HEK293T (cell line): Measurements from ENCODE around the gene TM4SF4.

Source experiments
- BHLHE40 ChIP-seq: fragments of 450-650 bp; IDR thresholded peaks from 2 replicates; pipeline ENCODE4 v1.6.1; 2016; ENCODE audit warnings: mild to moderate bottlenecking, moderate library complexity, borderline replicate concordance
- ELF4 ChIP-seq: fragments of 450-650 bp; IDR thresholded peaks from 2 replicates; pipeline ENCODE4 v1.6.1; 2017; ENCODE audit warnings: antibody characterized with exemption
- FOXK2 ChIP-seq: fragments of 450-650 bp; IDR thresholded peaks from 2 replicates; pipeline ENCODE4 v1.6.1; 2016; ENCODE audit warnings: mild to moderate bottlenecking
- LEF1 ChIP-seq: fragments of 450-650 bp; IDR thresholded peaks from 2 replicates; pipeline ENCODE4 v1.6.1; 2017; ENCODE audit warnings: mild to moderate bottlenecking, borderline replicate concordance
- SP1 ChIP-seq: fragments of 450-650 bp; IDR thresholded peaks from 2 replicates; pipeline ENCODE4 v1.6.1; 2017

DNA sequence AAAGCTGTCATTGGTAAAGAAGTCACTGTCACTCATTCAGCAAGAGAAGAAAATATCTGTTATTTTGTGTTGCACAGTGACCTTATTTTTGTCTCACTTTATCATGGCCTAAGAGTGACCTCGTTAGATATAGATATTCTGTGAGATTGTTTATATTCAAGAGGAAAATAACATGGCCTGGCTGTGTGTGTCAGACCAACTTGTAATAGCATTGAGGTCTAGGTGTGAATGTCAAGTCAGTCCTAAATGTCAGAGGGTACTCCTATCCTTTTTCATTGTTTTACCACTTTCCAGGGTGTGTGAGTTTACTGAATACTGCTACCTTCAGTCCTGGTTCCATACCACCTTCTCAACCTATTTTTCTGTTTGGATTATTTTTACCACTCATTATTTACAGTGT is 18.5 kb upstream of the TM4SF4 start:
- TF ChIP-seq LEF1 (no peak), BHLHE40 (no peak), FOXK2 (no peak), ELF4 (no peak), SP1 (no peak)
